ENCODE results near the gene PSMC1.

- TF ChIP-seq, protein P1, sequence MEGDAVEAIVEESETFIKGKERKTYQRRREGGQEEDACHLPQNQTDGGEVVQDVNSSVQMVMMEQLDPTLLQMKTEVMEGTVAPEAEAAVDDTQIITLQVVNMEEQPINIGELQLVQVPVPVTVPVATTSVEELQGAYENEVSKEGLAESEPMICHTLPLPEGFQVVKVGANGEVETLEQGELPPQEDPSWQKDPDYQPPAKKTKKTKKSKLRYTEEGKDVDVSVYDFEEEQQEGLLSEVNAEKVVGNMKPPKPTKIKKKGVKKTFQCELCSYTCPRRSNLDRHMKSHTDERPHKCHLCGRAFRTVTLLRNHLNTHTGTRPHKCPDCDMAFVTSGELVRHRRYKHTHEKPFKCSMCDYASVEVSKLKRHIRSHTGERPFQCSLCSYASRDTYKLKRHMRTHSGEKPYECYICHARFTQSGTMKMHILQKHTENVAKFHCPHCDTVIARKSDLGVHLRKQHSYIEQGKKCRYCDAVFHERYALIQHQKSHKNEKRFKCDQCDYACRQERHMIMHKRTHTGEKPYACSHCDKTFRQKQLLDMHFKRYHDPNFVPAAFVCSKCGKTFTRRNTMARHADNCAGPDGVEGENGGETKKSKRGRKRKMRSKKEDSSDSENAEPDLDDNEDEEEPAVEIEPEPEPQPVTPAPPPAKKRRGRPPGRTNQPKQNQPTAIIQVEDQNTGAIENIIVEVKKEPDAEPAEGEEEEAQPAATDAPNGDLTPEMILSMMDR (IDR thresholded peaks at IDR 0.05): no peak
- TF ChIP-seq POLR2A (IDR thresholded peaks at IDR 0.05): no peak
Measured at GRCh38 chr14:90248594-90248993, 7.8 kb upstream of the PSMC1 start.

All from thyroid gland (tissue), 4 donors.